WTC11 (cell line): Measurements from ENCODE around the gene TAPT1. TPM values are rescaled to one million over a fixed set of nuclear protein-coding genes. Genes with fewer than 3 reads are reported as not detected.

Experiments used
- ATAC-seq: fragments of 200-7000 bp; cut with Tn5 transposase; 2 replicates; pipeline ENCODE4 v1.10.0; 2021; ENCODE audit warnings: mild to moderate bottlenecking, moderate library complexity
- CTCF ChIA-PET: fragments of 300-600 bp; sonication (Branson Sonifier 250); formaldehyde crosslinking; loops from one replicate; lab custom pipeline; 2021; ENCODE audit warnings: antibody characterized with exemption; lab: Charles Lee
- POLR2A ChIA-PET: fragments of 350-600 bp; sonication (Branson Sonifier 250); formaldehyde crosslinking; loops from one replicate; lab custom pipeline; 2021; ENCODE audit warnings: antibody characterized with exemption; lab: Charles Lee
- DNase-seq: peaks from one replicate; pipeline ENCODE4 v3.0.0; 2021; ENCODE audit warnings: low spot score
- H3K27ac Mint-ChIP-seq: 2 replicates; pipeline ENCODE4 v1.8.0; 2021; ENCODE audit warnings: mixed read lengths
- H3K27me3 Mint-ChIP-seq: 2 replicates; pipeline ENCODE4 v1.8.0; 2021; ENCODE audit warnings: low read depth, mild to moderate bottlenecking, moderate library complexity, mixed read lengths
- H3K36me3 Mint-ChIP-seq: 2 replicates; pipeline ENCODE4 v1.8.0; 2021; ENCODE audit warnings: mixed read lengths
- H3K4me1 Mint-ChIP-seq: 2 replicates; pipeline ENCODE4 v1.8.0; 2022; ENCODE audit warnings: mixed read lengths
- H3K4me3 Mint-ChIP-seq: 2 replicates; pipeline ENCODE4 v1.8.0; 2021; ENCODE audit warnings: mild to moderate bottlenecking, moderate library complexity, mixed read lengths
- H3K9me3 Mint-ChIP-seq: 2 replicates; pipeline ENCODE4 v1.8.0; 2021; ENCODE audit warnings: mixed read lengths
- FOXK1 ChIP-seq: sonication (generic); formaldehyde crosslinking; IDR thresholded peaks from 2 replicates; pipeline ENCODE4 v1.8.0; 2022; ENCODE audit warnings: mild to moderate bottlenecking, moderate library complexity, missing genetic modification reagents
- FOXP1 ChIP-seq: sonication (generic); formaldehyde crosslinking; IDR thresholded peaks from 2 replicates; pipeline ENCODE4 v1.8.0; 2022; ENCODE audit warnings: missing genetic modification reagents, mild to moderate bottlenecking, moderate library complexity, borderline replicate concordance
- JUN ChIP-seq: sonication (generic); formaldehyde crosslinking; IDR thresholded peaks from 2 replicates; pipeline ENCODE4 v1.8.0; 2023; ENCODE audit warnings: mild to moderate bottlenecking, missing genetic modification reagents
- KAT7 ChIP-seq: sonication (generic); formaldehyde crosslinking; IDR thresholded peaks from 2 replicates; pipeline ENCODE4 v1.8.1; 2023; ENCODE audit warnings: missing genetic modification reagents, mild to moderate bottlenecking, borderline replicate concordance
- MXD4 ChIP-seq: fragments of 250-450 bp; sonication (Bioruptor Pico); IDR thresholded peaks from 2 replicates; pipeline ENCODE4 v1.8.0; 2021; ENCODE audit warnings: mild to moderate bottlenecking, moderate library complexity, borderline replicate concordance
- TEAD1 ChIP-seq: sonication (generic); formaldehyde crosslinking; IDR thresholded peaks from 2 replicates; pipeline ENCODE4 v1.8.0; 2022; ENCODE audit warnings: mild to moderate bottlenecking, missing genetic modification reagents
- ZNF138 ChIP-seq: sonication (generic); formaldehyde crosslinking; conservative IDR thresholded peaks from 2 replicates; pipeline ENCODE4 v1.8.1; 2022; ENCODE audit warnings: mild to moderate bottlenecking, moderate library complexity, missing genetic modification reagents
- ZNF219 ChIP-seq: sonication (generic); formaldehyde crosslinking; IDR thresholded peaks from 2 replicates; pipeline ENCODE4 v1.8.0; 2023; ENCODE audit warnings: missing genetic modification reagents, mild to moderate bottlenecking, borderline replicate concordance
- total RNA-seq: library from RNA; stranded (reverse); gene quantifications from 3 replicates; pipeline ENCODE4 v1.2.3, GENCODE V29; 2021
- TF ChIP-seq, protein P1 (sequence below): sonication (generic); formaldehyde crosslinking; IDR thresholded peaks from 2 replicates; pipeline ENCODE4 v1.8.0; 2022; ENCODE audit warnings: missing genetic modification reagents
- TF ChIP-seq, protein P2 (sequence below): sonication (generic); formaldehyde crosslinking; IDR thresholded peaks from 2 replicates; pipeline ENCODE4 v1.8.1; 2022; ENCODE audit warnings: mild to moderate bottlenecking, missing genetic modification reagents, moderate library complexity, borderline replicate concordance
- TF ChIP-seq, protein P3 (sequence below): fragments of 250-450 bp; sonication (Bioruptor Pico); IDR thresholded peaks from 2 replicates; pipeline ENCODE4 v2.1.2; 2022; ENCODE audit warnings: mild to moderate bottlenecking, moderate library complexity

Gene TAPT1
- total RNA-seq, 1 experiment from 2014 or later = 12.4 TPM

DNA sequence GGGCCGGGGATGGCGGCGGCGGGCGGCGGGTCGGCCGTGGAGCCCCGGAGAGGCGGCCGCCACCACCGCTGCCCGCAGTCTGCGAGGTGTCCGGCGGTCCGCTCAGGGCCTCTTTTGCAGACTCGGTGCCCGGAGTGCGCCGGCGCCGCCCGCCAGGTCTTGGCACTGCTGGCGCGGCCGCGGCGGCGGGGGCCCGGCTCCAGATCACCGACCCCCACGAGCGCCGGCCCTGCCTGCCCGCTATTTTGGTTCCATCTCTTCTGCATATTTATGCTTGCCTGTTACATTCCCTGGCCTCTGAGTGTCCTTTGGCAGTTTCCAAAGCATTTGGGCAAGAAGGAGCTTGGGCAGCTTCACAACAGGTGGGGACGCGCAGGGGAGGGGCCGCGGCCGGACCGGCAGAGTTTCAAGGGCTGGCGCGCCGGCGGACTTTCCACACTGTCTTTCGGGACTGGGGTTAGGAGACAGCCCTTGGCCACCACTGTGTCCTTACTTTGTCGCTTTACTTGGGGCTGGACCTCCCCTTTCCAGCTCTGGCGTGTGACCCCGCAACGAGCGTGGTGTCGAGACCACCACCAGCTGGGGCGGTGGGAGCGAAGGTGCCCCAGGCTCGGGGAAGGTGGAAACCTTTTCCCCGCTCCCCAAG is 668 bp upstream of the TAPT1 start:
- Mint-ChIP-seq H3K4me1 (peaks cover 53% of the 10 kb centered on the region), H3K9me3 (no peaks in the 10 kb centered on the region), H3K27ac (peak overlapping the region; percentile 99)
- CTCF ChIA-PET = interaction anchor here (0.8 to 1.9 kb wide), 2 partner anchors 21 to 144 kb away, joined by 3 to 5 read pairs; no protein-coding TSS in a partner anchor
- peak; percentile 26 for ATAC-seq
- DNase-seq = peak; percentile 65
- TF ChIP-seq TEAD1 (CRISPR knock-in tag) (0 out of 2 replicates have a peak, but pooled peaks have one; percentile 18), ZNF138 (CRISPR knock-in tag) (no peak), FOXP1 (CRISPR knock-in tag) (0 out of 2 replicates have a peak, but pooled peaks have one; percentile 35), JUN (CRISPR knock-in tag) (0 out of 2 replicates have a peak, but pooled peaks have one; percentile 3), ZNF219 (CRISPR knock-in tag) (0 out of 2 replicates have a peak, but pooled peaks have one; percentile 19)
- TF ChIP-seq, protein P1, sequence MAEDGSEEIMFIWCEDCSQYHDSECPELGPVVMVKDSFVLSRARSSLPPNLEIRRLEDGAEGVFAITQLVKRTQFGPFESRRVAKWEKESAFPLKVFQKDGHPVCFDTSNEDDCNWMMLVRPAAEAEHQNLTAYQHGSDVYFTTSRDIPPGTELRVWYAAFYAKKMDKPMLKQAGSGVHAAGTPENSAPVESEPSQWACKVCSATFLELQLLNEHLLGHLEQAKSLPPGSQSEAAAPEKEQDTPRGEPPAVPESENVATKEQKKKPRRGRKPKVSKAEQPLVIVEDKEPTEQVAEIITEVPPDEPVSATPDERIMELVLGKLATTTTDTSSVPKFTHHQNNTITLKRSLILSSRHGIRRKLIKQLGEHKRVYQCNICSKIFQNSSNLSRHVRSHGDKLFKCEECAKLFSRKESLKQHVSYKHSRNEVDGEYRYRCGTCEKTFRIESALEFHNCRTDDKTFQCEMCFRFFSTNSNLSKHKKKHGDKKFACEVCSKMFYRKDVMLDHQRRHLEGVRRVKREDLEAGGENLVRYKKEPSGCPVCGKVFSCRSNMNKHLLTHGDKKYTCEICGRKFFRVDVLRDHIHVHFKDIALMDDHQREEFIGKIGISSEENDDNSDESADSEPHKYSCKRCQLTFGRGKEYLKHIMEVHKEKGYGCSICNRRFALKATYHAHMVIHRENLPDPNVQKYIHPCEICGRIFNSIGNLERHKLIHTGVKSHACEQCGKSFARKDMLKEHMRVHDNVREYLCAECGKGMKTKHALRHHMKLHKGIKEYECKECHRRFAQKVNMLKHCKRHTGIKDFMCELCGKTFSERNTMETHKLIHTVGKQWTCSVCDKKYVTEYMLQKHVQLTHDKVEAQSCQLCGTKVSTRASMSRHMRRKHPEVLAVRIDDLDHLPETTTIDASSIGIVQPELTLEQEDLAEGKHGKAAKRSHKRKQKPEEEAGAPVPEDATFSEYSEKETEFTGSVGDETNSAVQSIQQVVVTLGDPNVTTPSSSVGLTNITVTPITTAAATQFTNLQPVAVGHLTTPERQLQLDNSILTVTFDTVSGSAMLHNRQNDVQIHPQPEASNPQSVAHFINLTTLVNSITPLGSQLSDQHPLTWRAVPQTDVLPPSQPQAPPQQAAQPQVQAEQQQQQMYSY (CRISPR knock-in tag) = peak; percentile 13; the same call in 1 of the 2 replicates
- TF ChIP-seq, all 79 proteins: peak for 5
- no peaks in the 10 kb centered on the region for H3K27me3 Mint-ChIP-seq
- no peaks in the 10 kb centered on the region for H3K36me3 Mint-ChIP-seq
- peak overlapping the region; percentile 95 for H3K4me3 Mint-ChIP-seq
- POLR2A ChIA-PET = interaction anchor here (0.6 to 1.3 kb wide), 2 partner anchors 127 to 145 kb away, joined by 3 read pairs; no protein-coding TSS in a partner anchor

DNA sequence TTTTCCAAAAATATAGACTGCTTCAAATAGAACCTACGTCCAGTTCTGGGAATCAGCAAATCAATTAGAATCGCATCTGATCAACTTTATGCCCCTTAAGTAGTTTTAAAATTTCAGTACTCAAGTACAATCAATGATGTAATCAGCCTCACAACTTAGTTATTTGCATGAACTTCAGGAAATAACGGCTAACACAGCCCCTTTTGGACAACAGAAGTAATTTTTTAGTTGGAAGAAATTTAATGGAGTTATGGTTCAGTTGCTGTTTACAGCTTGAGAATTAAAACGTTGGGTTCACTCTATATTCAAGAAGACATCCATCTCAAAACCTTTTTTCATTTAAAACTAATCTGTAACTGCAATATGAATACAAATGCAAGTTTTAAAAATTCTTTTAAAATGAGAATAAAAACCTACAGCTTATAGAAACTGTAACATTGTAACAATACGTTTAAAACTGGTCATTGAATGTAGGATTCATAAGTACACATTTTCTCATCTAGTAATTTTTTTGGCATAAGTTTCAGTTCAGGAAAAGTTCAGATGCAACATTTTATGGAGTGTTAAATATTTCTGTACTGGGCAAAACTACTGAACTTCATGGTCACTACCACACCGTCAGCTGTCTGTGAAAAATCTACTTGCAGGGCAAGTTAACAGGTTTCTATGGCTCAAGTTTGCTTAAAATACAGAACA is 956 bp downstream of the TAPT1 start:
- Mint-ChIP-seq H3K4me3 (peak overlapping the region; percentile 88), H3K36me3 (no peaks in the 10 kb centered on the region), H3K9me3 (no peaks in the 10 kb centered on the region), H3K4me1 (peaks cover 47% of the 10 kb centered on the region), H3K27ac (peak overlapping the region; percentile 65; the same call in 1 of the 2 replicates), H3K27me3 (no peaks in the 10 kb centered on the region)
- DNase-seq = no peak
- TF ChIP-seq, protein P2, sequence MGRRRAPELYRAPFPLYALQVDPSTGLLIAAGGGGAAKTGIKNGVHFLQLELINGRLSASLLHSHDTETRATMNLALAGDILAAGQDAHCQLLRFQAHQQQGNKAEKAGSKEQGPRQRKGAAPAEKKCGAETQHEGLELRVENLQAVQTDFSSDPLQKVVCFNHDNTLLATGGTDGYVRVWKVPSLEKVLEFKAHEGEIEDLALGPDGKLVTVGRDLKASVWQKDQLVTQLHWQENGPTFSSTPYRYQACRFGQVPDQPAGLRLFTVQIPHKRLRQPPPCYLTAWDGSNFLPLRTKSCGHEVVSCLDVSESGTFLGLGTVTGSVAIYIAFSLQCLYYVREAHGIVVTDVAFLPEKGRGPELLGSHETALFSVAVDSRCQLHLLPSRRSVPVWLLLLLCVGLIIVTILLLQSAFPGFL (CRISPR knock-in tag) = no peak
- TF ChIP-seq, protein P3, sequence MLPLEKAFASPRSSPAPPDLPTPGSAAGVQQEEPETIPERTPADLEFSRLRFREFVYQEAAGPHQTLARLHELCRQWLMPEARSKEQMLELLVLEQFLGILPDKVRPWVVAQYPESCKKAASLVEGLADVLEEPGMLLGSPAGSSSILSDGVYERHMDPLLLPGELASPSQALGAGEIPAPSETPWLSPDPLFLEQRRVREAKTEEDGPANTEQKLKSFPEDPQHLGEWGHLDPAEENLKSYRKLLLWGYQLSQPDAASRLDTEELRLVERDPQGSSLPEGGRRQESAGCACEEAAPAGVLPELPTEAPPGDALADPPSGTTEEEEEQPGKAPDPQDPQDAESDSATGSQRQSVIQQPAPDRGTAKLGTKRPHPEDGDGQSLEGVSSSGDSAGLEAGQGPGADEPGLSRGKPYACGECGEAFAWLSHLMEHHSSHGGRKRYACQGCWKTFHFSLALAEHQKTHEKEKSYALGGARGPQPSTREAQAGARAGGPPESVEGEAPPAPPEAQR (CRISPR knock-in tag) = no peak
- ATAC-seq = no peak
- CTCF ChIA-PET = interaction anchor here (1.9 kb wide), 1 partner anchor 20 kb away, joined by 5 read pairs; no protein-coding TSS in a partner anchor
- POLR2A ChIA-PET = interaction anchor here (1.0 kb wide), 1 partner anchor 143 kb away, joined by 5 read pairs; no protein-coding TSS in a partner anchor

DNA sequence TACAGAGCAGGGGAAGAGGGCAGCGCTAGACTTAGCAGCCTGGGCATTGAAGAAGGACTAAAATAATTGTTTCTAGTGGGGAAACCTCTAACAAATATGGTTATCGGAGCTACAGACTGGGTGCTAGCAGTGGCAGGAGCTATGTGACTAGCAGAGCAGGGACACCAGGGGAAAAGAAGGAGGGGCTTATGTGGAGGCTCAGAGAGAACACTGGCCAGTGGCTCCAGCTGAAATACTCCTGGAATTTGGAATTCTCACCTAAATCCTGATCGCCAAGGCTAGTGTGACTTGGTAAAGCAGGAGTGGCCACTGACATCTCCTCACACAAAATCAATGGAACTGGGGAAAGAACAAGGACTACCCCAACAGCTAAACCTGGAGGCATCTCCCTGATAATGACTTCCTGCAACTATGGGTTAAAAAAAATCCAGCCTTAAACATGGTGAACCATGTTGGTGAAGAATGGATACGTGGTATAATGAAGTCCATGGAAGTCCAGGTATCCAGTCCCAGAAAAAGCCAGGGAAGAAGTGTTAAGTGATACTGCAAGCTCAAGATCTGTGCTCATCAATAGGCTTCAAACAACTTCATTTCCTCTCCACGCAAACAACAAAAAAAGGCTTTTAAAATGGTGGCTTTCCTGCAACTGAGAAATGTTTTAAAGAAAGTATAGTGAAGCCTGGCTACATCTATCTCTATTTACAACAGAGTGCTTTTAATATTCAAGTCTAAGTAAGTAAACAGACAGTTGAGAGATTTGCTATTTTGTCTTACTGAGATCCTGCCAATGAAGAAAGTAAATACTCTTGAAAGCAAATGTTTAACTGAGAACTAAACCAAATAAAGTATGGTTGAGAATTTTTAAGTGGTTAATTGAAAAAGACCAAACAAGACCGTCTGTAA is 1.8 kb downstream of the TAPT1 start:
- Mint-ChIP-seq H3K27ac (peak overlapping the region; percentile 70), H3K4me3 (peak overlapping the region; percentile 88), H3K4me1 (peaks cover 46% of the 10 kb centered on the region), H3K27me3 (no peaks in the 10 kb centered on the region), H3K9me3 (no peaks in the 10 kb centered on the region), H3K36me3 (no peaks in the 10 kb centered on the region)
- no peak for DNase-seq
- ChIA-PET POLR2A (interaction anchor here (0.6 to 1.0 kb wide), 2 partner anchors 141 to 143 kb away, joined by 3 to 5 read pairs; partner anchors contain the start of gene PROM1), CTCF (interaction anchor here (0.8 to 1.9 kb wide), 6 partner anchors 17 to 54 kb away, joined by 3 to 8 read pairs (median 5); no protein-coding TSS in a partner anchor)
- ATAC-seq = peak; percentile 39
- TF ChIP-seq KAT7 (CRISPR knock-in tag) (no peak), FOXK1 (CRISPR knock-in tag) (no peak), MXD4 (CRISPR knock-in tag) (no peak)
- TF ChIP-seq, protein P2 (CRISPR knock-in tag) = no peak
